ENCODE results near the gene ASMTL.
"Not testable (repeated sequence)": the region's sequence is repeated elsewhere in the genome, so short reads cannot be mapped to it uniquely, and the experiment has no call there.

The ASMTL gene

GRCh38 chrX:1481636-1482529 is 29.2 kb upstream of the ASMTL start:
- peak; percentile 73 for DNase-seq

GRCh38 chrX:1480082-1480785 is 27.5 kb upstream of the ASMTL start:
- DNase-seq = peak; percentile 13

GRCh38 chrX:1477801-1478458 is 25.2 kb upstream of the ASMTL start:
- peak; percentile 14 for DNase-seq

DNA sequence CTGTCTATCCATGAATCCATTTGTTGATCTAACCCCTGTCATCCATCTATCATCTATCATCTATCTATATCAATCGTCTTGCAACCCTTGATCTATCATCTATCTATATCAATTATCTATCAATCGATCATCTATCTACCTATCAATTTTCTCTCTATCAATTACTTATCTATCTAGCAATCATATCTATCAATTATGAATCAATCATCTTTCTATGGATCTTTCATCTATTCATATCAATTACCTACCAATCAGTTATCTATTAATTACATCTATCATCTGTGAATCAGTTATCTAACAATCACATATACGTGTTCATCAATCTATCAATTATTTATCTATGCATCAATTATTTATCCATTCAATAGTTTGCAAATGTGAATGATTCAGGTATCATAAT is 24.5 kb upstream of the ASMTL start:
- no peak for DNase-seq

DNA sequence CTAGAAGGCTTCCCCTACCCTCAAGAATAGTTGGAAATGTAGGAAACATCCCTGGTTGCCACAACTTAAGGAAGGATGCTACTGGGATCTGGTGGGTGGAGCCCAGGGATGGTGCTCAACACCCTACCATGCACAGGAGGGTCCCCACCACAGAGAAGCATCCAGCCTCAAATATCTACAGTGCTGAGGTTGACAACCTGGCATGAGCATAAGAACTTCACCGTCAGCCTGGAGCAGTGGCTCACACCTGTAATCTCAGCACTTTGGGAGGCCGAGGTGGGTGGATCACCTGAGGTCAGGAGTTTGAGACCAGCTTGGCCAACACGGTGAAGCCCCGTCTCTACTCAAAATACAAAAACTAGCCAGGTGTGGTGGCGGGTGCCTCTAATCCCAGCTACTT is 24.0 kb upstream of the ASMTL start:
- DNase-seq = peak; percentile 14

GRCh38 chrX:1475881-1476280 is 23.2 kb upstream of the ASMTL start:
- DNase-seq = peak; percentile 13

GRCh38 chrX:1475481-1475880 is 22.8 kb upstream of the ASMTL start:
- no peak for DNase-seq

- not testable (repeated sequence) for DNase-seq
These were observed 21.9 kb upstream of the ASMTL start for GRCh38 chrX:1474593-1474992.

- no peak for DNase-seq
These were observed 20.3 kb upstream of the ASMTL start for GRCh38 chrX:1472975-1473374.

- peak; percentile 76 for DNase-seq
These were observed 15.6 kb upstream of the ASMTL start for GRCh38 chrX:1468250-1468772.

GRCh38 chrX:1466971-1467561 is 14.4 kb upstream of the ASMTL start:
- DNase-seq = peak; percentile 45

- DNase-seq = no peak
These were observed 13.5 kb upstream of the ASMTL start for GRCh38 chrX:1466232-1466661.

DNA sequence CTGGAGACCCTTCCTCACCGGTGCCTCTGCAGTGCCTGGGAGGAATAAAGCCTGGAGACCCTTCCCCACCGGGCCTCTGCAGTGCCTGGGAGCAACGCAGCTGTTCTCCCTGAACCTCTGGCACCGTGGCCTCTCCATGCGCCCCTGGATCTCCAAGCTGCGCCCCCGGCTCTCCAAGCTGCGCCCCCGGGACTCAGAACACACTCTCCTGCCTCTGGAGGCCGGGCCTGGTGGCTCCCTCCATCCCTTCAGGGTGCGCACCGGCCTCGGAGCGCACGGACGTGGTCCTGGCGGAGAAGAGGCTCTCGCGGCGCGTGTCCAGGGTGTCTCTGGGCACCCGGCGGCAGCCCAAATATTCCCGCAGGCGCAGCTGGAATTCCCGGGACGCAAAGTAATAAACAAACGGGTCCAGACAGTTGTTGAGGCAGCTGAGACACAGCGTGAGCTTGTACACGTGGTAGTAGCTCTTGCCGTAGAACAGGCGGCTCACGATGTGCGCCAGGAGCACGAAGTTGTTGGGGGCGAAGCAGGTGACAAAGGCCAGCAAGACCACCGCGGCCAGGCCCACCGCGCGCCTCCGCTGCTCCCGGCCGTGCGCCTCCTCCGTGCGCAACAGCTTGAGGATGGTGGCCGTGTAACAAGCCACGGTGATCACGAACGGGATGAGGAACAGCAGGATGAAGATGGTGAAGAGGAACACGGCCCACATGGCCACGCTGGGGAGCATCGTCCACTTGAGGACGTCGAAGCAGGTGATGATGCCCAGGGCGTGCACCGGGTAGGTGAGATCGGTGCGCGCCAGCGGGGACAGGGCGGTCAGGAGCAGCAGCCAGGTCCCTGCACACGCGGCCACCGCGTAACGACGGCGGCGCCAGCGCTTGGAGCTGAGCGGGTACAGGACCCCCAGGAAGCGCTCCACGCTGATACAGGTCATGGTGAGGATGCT is 12.8 kb upstream of the ASMTL start:
- DNase-seq = no peak

- no peak for DNase-seq
These were observed 12.2 kb upstream of the ASMTL start for GRCh38 chrX:1464971-1465285.

- DNase-seq = peak; percentile 43
These were observed 11.6 kb upstream of the ASMTL start for GRCh38 chrX:1464041-1464970.

- no peak for DNase-seq
These were observed 10.9 kb upstream of the ASMTL start for GRCh38 chrX:1463581-1463980.

DNA sequence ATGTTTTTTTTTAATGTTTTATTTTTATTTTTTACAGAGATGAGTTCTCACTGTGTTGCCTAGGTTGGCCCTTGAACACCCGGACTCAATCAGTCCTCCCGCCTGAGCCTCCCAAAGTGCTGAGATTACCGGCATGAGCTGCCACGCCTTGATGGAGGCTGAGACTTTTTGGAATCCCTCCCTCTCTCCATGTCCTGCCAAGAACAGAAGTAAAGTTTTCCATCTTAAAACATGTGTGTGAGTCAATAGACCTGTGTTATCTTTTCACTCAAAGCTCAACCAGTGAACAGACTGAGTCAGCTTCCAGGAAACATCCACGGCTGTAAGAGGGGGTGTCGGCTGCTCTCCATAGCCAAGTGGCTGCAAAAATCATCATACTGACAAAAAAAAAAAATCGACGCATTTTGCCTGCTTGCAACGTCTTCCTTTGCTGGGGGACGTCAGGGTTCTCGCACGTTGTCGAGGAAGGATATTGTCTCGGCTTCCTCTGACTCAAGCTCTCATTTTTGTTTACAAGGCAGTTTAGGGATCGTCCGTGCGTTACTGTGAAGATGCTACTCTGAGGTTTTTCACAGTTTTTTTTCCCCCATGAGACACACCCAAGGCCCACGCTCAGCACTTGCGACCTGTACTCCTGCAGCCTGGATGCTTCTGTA is 10.0 kb upstream of the ASMTL start:
- peak; percentile 62 for DNase-seq

- no peak for DNase-seq
These were observed 9.4 kb upstream of the ASMTL start for GRCh38 chrX:1462110-1462509.

GRCh38 chrX:1455948-1456280 is 3.2 kb upstream of the ASMTL start:
- DNase-seq = peak; percentile 4
